GM18867 (cell line): ENCODE data around the gene JPH4.
"Not testable (repeated sequence)": the region's sequence is repeated elsewhere in the genome, so short reads cannot be mapped to it uniquely, and the experiment has no call there.

Experiments used
- ATAC-seq: cut with Tn5 transposase; IDR thresholded peaks from one replicate; pipeline ENCODE4 v1.9.1; 2021; ENCODE audit warnings: mild to moderate bottlenecking, moderate library complexity; ENCODE audit not compliant: unreplicated experiment

The JPH4 gene

DNA sequence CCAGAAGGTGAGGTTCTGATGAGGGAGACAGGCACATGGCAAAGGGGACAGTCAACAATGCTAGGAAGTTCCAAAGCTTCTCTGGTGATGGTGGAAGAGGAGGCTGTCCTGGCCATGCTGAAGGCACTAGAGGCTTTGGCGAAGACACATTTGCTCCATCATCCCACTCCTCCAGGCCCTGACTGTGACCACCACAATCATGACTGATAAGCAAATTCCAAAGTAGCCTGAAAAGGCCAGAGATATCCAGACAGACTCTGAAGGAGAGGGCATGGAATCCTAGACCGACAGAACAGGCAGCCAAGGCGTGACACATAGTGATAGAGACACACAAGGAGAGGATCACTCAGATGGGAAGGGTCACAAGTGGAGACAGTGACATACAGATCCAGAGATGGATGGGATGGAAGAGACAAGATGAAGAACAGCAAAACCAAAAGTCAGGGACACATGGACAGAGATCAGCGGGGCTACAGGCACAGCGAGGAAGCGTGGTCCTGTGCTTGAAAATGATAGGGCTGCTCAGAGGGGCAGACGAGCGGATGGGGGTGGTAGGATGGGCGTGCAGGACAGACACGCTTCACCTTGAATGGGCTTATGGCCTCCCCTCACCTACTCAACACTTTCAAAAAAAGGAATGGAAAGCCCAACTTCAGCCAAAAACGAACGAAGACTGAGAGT is 28.3 kb downstream of the JPH4 start:
- no peak for ATAC-seq

DNA sequence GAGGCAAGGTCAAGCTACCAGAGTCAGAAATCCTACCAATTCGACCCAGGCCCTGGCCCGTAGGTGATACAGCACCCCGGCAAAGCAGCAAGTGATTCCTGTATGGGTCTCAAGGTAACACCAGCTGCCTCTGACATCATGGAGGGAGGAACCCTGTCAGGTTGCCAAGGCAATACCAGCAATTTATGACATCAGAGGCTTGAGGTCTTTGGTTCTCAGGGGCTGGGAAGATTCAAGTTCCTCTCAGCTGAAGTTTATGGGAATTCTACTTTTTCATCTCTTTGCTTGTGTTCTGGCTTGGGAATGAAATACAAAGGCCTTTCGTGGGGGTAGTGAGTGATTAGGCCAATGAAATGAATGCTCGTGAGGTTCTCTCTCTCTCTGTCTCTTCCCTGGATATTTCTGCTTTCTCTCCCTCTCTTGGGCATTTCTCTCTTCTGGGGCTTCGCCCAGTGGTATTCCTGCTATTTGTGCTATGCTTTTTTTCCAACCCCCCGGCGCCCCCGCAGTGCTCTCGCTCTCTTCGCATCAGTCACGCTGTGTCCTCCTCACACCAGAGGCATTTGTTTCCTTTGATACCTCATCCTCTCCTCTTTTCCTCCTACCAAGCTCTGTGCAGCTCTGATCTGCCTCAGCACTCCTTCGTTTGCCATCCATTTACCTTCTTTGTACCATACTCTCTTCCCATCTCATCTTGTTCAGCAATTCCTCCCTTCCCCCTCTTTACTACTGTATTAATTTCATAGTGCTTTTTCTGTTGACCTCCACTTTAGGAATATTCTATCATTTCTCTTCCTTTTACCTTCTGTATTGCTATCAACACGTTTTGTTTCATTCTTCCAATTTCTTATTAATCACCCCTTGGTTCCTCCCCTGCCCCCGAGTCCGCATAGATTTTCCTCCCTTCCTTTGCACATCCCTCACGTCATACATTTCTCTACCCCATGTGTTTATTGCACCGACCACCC is 30.0 kb downstream of the JPH4 start:
- ATAC-seq = no peak

DNA sequence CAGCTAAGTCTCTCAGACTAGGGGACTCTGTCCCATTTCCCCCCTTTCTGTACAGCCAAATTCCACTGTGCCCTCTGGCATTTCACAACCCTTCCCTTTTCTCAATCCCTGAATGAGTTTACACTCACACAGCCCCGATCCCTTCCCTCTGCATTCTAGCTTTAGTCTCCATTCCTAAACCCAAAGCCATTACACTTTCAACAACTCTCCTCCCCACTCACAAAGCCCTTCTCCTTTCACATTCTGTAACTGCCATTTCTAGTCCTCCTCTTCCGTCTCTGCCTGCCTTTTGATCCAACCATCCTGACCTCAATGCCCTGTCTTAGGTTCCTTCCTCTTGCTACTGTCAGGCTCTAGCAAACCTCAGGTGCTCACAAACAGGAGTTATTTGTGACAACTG is 30.7 kb downstream of the JPH4 start:
- no peak for ATAC-seq

DNA sequence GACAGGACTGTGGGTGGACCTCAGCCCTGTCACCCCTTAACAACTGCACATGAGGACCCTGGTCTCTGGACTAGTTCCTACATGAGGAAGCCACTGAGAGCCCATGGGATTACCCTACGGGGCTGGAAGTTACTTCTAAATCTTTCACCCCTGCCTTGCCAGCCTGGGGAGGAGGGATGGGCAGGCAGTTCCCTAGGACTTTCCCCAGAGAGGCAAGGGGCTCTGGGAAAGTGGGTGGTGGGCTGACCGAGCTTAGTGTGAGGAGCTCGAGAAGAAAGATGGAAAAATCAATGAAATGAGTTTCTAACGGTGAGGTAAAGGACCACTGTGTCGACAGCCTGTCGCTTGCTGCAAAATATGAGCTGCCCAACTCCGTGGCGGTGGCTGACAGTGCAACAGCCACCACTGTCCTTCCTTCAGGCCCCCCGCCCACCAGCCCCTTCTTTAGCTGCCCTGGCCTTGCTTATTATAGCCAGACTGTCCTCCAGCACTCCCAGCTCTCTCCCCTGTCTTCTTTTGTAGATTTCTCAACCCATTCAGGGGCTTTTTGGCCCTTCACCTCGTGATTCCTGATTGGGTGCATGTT is 32.0 kb downstream of the JPH4 start:
- no peak for ATAC-seq

DNA sequence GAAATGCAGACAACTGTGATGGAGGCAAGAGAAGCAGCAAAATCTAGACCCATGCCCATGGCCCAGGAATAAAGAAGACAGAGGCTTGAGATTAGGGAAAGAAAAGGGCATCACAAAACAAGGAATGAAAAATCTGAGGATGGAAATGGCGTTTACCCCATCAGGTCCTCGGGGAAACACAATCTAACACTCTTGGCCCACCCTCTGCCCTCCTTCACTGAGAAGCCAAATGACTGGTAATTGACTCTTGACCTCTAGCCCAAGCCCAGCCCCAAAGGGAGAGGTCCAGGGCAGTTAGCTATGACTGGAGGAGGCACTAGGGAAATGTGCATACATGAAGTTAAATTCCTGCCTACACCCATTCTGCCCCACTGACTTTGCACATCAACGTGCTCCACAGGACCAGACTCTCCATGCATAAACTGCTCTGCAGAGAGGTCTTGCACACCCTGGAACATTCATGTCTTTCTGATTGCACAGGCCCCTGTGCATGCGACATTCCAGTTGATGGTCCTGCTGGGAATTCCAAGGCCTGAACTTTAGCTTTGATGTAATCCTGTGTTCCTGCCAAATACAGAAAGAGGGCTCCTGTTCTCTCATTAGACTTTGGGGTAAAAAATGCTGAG is 32.7 kb downstream of the JPH4 start:
- ATAC-seq = no peak

DNA sequence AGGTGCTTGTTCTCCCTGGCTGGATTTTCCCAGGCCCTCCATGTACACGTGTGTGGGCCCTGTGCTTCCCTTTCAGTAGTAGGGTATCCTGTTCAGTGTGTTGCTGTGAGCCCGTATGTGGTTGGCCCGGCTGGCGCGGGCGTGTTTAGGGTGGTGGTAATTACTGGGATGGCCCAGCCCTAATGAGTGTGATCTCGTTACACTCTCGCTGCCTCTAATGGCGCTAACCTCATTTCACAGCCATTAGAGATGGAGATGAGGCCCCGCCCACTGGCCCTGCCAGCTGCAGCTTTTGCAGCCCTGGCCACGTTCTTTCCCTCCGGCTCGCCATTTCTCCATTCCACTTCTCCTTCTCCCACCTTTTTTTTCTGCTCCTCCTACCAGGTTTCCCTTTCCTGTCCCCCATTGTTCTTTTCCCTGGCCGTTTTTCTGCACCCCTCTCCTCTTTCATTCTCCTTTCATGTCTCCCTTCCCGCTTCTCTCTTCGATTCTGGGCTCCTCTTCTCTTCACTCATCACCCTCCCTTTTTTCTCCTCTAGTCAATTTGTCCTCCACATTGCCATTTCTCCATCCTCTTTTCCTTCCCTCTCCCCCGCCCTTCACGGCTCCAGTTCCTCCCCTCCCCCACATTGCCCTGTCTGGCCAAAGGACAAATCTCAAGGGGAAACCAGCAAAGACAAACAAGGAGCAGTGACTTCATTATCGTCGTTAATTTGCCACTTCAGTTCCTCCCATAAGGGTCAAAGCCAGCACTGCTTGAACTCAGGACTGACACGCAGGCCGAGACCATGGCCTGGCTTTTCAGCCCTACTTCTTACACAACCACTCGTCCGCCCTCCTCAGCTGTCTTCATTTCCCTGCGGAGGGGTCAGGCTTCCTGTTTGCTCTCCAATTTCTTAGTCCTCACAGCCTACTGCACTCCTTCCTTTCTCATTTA is 33.8 kb downstream of the JPH4 start:
- no peak for ATAC-seq

DNA sequence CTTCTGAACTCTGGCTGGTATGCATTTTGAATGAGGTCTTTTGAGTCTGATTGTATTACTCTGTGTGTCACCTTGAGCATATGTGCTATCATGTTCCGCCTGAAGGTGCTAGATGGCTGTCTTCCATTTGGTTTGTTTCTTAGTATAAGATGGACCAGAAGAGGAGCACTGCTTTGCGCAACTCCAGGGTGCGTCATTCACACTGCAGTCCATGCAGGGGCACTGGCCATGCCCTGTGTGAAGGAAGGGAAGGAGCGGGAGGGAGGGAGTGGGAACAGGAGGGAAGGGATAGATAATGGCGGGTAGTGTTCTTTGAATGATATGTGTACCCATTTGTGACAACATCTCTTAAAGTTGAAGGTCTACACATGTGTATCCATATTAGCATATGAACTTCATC is 35.2 kb downstream of the JPH4 start:
- no peak for ATAC-seq

DNA sequence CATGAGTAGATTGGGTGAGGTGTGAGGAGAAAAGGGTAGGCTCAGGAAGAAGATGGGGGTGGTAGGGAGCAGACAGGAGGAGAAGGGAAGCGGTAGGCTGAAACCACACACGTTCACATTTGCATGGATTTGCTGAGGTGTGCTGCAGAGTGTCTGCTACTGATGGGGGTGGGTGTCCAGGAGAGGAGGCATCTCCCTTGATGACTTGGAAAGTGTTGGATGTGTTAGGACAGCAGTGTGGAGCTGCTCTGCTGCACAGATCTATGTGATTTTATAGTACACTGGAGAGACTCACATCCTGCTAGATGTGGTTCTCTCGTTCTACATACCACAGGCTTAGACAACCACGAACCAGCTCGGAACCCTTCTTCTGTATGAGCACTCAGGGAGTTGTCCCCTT is 36.3 kb downstream of the JPH4 start:
- no peak for ATAC-seq

DNA sequence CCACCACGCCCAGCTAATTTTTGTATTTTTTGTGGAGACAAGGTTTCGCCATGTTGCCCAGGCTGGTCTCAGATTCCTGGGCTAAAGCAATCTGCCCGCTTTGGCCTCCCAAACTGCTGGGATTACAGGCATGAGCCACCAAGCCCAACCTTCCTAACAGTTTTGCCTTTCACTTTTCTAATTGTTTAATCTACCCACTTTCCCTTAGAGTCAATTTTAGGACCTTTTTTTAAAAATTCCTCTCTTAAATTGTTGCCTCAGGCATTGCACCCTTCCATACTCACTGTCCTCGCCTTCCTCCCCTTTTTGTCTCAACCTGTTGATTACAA is 38.5 kb downstream of the JPH4 start:
- no peak for ATAC-seq

DNA sequence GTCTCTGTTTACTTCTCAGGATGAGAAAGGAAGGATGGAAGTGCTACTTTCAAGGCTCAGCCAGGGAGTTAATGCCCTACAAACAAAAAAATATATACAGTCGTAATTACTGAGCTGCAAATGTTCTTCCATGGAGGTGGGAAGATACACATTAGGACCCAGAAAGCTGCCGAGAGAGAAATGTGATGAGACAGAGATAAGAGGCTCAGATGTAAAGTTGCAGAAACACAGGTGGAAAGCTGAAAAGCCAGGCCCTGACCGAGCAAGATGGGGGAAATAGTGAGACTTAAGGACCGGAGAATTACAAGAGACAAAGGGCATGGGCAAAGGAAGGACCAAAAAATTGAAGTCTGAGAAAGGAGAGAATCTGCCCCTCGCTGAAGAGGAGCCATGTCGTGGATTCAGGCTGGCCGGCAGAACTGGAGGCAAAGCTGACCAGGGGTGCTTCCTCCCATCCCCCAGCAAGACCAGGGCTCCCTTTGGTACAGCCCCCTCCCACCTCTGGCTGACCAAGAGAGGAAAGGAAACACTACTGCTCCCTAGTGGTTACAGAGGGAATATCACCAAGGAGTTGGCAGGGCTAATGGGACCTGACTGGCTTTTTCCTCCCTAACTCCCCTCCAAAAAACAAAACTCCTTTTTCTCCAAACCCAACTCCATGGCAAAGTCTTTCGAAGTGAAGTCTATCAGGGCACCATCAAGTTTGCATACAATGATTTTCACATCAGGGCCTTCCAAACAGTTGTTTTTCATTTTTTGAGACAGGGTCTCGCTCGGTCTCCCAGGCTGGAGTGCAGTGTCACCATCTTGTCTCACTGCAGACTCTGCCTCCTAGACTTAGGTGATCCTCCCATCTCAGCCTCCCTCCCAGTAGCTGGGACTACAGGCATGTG is 39.1 kb downstream of the JPH4 start:
- ATAC-seq = peak; percentile 44

DNA sequence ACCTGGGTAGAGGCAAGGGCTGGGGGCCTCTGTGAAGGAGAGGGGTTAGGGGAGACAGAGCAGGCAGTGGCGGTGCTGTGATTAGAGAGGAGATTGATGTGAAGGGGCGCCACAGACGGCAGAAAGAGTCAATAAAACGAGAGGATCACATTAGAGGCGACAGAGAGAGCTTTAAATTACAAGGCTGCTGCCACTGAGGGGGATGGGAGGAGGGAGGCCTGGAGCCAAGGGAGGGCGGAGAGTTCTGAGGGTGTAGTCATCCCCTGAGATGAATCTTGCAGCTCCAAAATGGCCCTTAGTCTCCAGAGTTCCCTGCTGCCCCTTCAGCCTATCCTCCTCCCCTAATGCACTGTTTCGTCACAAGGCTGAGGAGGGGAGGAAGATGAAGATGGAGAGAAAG is 39.8 kb downstream of the JPH4 start:
- no peak for ATAC-seq

DNA sequence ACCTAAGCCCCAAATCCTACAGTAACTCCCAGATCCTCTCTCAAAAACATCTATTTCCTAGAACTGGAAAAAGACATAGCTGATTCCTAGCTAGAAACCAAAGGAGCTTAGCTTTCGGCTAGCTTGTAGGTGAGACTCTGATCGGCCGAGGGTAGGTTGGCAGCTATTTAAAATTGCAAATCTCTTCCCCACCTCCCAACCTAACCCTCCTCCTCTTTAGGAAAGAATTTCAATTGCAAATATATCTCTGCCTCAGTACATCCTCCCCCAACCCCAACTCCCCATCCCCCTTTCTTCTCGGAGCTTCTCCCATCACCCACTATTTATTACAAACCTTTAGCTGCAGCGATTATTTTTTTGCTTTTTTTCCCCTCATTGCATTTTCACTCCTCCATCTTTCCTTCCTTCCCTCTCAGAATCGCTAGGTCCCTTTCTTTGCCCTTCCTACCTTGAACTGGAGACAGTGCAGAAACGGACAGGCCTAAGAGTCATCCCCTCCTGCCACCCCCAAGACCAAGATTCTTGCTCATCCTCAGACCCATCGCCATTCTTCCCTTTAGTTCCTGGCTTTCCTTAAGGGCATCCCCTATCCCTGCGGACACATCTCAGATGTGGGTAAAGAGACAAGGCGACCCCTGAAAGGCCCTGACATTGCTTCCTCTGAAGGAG is 40.4 kb downstream of the JPH4 start:
- ATAC-seq = no peak

DNA sequence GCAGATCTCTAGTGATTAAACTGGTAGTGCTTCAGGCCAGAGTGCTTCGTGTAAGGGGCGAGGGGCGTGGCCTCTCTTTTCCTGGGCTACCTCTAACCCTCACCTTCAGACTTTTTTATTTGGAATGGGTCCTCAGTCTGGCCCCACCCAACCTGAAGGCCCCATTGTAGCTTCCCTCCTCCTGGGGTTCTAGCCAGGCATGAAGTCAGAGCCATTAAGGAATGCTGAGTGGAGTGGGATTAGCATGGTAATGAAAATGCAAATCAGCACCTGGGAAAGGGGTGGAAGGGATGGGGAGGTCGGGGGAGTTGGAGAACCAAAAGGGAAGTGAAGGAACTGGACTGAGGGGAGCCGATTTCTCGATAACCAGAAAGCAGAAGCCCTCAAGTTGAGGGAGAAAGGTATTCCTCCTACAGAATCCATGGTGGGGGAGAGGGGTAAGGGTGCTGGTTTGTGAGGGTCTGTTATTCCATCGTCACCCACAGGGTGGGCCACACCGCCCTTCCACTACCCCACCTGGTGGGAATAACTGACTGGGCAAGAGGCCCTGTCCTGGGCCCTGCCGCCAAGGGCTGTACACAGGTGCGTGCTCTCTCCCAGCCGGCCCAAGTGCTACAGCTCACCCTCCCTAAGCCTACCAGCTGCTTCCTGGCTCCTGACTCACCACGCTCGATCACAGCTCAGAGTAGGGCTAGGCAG is 41.1 kb downstream of the JPH4 start:
- no peak for ATAC-seq

DNA sequence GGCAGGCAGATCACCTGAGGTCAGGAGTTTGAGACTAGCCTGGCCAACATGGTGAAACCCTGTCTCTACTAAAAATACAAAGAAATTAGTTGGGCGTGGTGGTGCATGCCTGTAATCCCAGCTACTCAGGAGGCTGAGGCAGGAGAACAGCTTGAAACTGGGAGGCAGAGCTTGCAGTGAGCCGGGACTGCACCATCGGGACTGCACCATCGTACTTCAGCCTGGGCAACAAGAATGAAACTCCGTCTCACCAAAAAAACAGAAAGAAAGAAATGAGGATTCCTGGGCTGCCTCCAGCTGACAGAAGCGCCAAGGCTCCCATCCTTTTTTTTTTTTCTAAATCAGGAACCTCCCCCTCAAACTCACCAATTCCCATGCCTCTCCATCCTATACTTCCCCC is 41.7 kb downstream of the JPH4 start:
- not testable (repeated sequence) for ATAC-seq

DNA sequence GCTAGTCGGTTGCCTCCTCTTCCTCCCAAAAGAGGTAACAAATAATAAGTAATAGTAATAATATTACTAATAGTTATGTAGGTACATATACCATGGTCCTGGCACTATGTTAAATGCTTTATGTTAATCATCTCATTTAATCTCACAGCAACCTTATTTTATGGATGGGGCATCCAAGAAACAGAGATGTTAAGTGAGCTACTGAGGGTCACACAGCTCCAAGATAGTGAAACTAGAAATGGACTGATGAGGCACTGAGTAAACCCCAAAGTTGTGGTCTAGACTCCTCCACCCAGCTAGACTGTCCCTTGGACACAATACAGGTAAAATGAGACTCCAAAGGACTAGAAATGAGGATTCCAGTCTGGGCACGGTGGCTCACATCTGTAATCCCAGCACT is 42.1 kb downstream of the JPH4 start:
- ATAC-seq = no peak

DNA sequence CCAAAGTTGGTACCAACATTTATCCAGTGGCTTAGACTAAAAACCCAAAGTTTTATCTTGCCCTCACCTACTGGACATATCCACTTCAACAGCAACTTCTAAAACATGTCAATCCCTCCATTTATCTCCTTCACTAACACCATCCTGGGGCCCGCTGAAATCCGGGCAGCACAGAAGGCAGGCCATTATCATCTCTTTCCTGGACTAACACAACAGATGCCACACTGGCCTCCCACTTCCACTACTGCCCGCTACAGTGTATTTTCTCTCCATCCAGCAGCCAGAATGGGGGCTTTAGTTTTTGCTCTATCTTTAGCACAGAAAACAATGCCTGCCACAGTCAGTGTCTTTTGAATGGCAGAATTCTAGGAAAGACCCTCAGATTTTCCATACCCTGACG is 42.6 kb downstream of the JPH4 start:
- no peak for ATAC-seq

DNA sequence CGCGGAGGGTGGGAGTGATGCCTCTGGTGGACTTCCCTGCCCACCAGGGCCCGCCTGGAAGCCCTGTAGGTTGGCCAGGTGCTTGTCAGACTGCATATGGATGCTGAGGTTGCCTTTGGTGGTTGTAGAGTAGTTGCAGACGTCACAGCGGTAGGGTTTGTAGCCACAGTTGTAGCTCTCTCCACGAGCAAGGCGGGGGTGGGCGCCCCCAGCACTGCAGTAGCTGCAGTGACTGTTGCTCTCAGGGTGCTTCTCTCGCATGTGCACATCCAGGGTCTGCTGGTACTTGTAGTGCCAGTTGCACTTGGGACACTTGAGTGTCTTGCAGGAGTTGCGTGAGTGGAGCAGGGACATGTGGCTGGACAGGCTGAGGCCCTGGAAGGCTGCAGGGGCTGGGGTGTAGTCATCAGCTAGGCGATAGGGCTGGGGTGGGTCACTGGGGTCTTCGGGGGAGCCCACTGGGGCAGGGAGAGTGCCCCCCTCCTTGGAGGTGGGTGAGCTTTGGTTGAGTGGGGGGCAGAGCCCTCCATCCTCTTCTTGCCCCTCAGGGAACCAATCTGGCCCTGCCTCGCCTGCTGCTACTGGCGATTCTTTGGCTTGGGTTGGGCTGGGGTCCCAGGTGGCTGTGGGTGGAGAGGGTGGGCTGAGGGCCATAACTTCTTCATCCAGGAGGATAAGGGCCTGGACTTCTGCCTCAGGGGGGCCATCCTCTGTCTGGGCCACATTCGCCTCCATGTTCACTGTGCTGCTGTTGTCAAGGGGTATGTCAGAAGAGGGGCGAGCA is 44.7 kb downstream of the JPH4 start:
- no peak for ATAC-seq

DNA sequence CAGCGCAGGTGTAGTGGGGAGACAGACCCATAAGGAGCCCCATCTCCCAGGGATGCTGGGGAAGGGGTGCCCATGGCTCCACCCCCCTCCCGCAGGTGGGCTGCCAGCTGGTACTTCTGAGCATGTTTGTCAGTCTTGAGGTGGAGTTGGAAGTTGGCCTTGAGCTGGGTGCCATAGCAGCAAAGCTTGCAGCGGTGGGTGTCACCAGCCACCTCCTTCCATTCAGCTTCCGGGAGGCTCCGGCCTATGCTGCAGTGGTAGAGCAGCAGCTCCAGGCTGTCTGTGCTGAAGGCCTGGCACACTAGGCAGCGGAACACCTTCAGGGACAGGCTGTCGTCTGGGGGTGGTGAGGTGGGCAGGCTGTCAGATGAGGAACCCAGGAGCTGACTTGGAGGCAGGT is 45.9 kb downstream of the JPH4 start:
- ATAC-seq = no peak
